NCI-H82 treated with DMSO at 0.1 percent for 48 hours (cell line): ENCODE measurements around the gene BAIAP2.

Experiments
- DNase-seq: peaks from one replicate; lab custom pipeline; 2025; ENCODE audit not compliant: unreplicated experiment; lab: John Stamatoyannopoulos, UW

Gene BAIAP2

GRCh38 chr17:81034779-81035520 lies at the start of gene BAIAP2:
TSS of gene BAIAP2 (plus strand) at chr17:81035151. CDS start at chr17:81035255, 104 bp downstream.
- DNase-seq, result peak; percentile 85

- DNase-seq, result no peak
These were observed 48.9 kb upstream of the BAIAP2 start for GRCh38 chr17:80986046-80986445.

- no peak for DNase-seq
These were observed 48.0 kb upstream of the BAIAP2 start for GRCh38 chr17:80986816-80987475.

GRCh38 chr17:80987941-80988461 lies 47.0 kb upstream of the BAIAP2 start:
- no peak for DNase-seq

- DNase-seq, result no peak
These were observed 45.4 kb upstream of the BAIAP2 start for GRCh38 chr17:80989586-80989913.

- no peak for DNase-seq
These were observed 43.9 kb upstream of the BAIAP2 start for GRCh38 chr17:80990921-80991644.

GRCh38 chr17:80991645-80992076 lies 43.3 kb upstream of the BAIAP2 start, which contains the start of gene CHMP6:
TSS of gene CHMP6 (plus strand) at chr17:80991841. CDS start at chr17:80991919, 78 bp downstream.
- DNase-seq, result no peak

- DNase-seq, result no peak
These were observed 42.6 kb upstream of the BAIAP2 start for GRCh38 chr17:80992077-80992947.

GRCh38 chr17:80992948-80993624 lies 41.9 kb upstream of the BAIAP2 start:
- no peak for DNase-seq

- no peak for DNase-seq
These were observed 39.8 kb upstream of the BAIAP2 start for GRCh38 chr17:80995131-80995530.

GRCh38 chr17:80996422-80997305 lies 38.3 kb upstream of the BAIAP2 start:
- DNase-seq, result no peak

GRCh38 chr17:80997424-80998117 lies 37.4 kb upstream of the BAIAP2 start:
- no peak for DNase-seq

- no peak for DNase-seq
These were observed 36.7 kb upstream of the BAIAP2 start for GRCh38 chr17:80998118-80998747.

- DNase-seq, result no peak
These were observed 36.0 kb upstream of the BAIAP2 start for GRCh38 chr17:80998748-80999535.

GRCh38 chr17:80999536-81000333 lies 35.2 kb upstream of the BAIAP2 start:
- DNase-seq, result no peak

- DNase-seq, result no peak
These were observed 34.7 kb upstream of the BAIAP2 start for GRCh38 chr17:81000334-81000630.
